K562 (cell line): ENCODE results near the gene MADD. TPM values are rescaled to one million over a fixed set of nuclear protein-coding genes. Genes with fewer than 3 reads are reported as not detected.

Source experiments
- ASH1L ChIP-seq: fragments of 450-650 bp; IDR thresholded peaks from 2 replicates; pipeline ENCODE4 v1.6.1; 2018; ENCODE audit warnings: borderline replicate concordance, mild to moderate bottlenecking, low read depth; ENCODE audit not compliant: partially characterized antibody
- CBX5 ChIP-seq: IDR thresholded peaks from 2 replicates; pipeline ENCODE4 v1.6.1; 2014; ENCODE audit warnings: low read depth, borderline replicate concordance
- GATA2 ChIP-seq: sonication (generic); formaldehyde crosslinking; IDR thresholded peaks from 2 replicates; pipeline ENCODE4 v1.4.0; 2020; ENCODE audit warnings: mild to moderate bottlenecking, missing genetic modification reagents
- SMAD4 ChIP-seq: fragments of 250-450 bp; sonication (Bioruptor Pico); conservative IDR thresholded peaks from 2 replicates; pipeline ENCODE4 v1.8.0; 2021; ENCODE audit warnings: inconsistent platforms, mild to moderate bottlenecking, moderate library complexity
- TCF7 ChIP-seq: sonication (generic); IDR thresholded peaks from 2 replicates; pipeline ENCODE4 v1.6.1; 2016; ENCODE audit warnings: antibody characterized with exemption, borderline replicate concordance
- ZBTB5 ChIP-seq: fragments of 450-650 bp; IDR thresholded peaks from 2 replicates; pipeline ENCODE4 v1.6.1; 2017; ENCODE audit warnings: antibody characterized with exemption
- ZNF134 ChIP-seq: fragments of 250-450 bp; sonication (Bioruptor Pico); conservative IDR thresholded peaks from 2 replicates; pipeline ENCODE4 v1.4.0; 2020
- ZNF3 ChIP-seq: fragments of 250-450 bp; sonication (Bioruptor Pico); IDR thresholded peaks from 2 replicates; pipeline ENCODE4 v1.5.0; 2021; ENCODE audit warnings: mild to moderate bottlenecking, moderate library complexity
- ZNF830 ChIP-seq: fragments of 250-450 bp; sonication (Bioruptor Pico); IDR thresholded peaks from 2 replicates; pipeline ENCODE4 v1.5.0; 2021; ENCODE audit warnings: mild to moderate bottlenecking
- polyA plus RNA-seq, 8 experiments: library from polyadenylated mRNA; depleted of rRNA in 4 of 8; stranded (reverse) in 5 of 8; unstranded in 3 of 8; fragments of >200 nt; fragmentation: Nextera tagmentation in 2 of 8; fragmentation: Illumina TruSeq in 1 of 8; extraction: Ambion mirVana in 2 of 8; extraction: Trizol in 1 of 8; gene quantifications; 2 replicates each; pipeline versions ENCODE4 v1.2.1 to v1.2.3, GENCODE V29; 2011 to 2014; ENCODE audit warnings: inconsistent platforms in 1 of 8, missing spikeins in 1 of 8
- total RNA-seq, 7 experiments: library from RNA; depleted of rRNA in 6 of 7; stranded (reverse); fragments of >200 nt in 6 of 7; fragmentation: Illumina TruSeq in 2 of 7; extraction: Trizol in 2 of 7; gene quantifications; 2 replicates each; pipeline versions ENCODE4 v1.2.1 to v1.2.3, GENCODE V29; 2011 to 2021; ENCODE audit warnings: low replicate concordance in 1 of 7
- TF ChIP-seq, protein P1 (sequence below): sonication (generic); formaldehyde crosslinking; IDR thresholded peaks from 2 replicates; pipeline ENCODE4 v1.8.1; 2023; ENCODE audit warnings: mild to moderate bottlenecking, missing genetic modification reagents
- TF ChIP-seq, protein P2 (sequence below): sonication (generic); formaldehyde crosslinking; IDR thresholded peaks from 2 replicates; pipeline ENCODE4 v1.4.0; 2020; ENCODE audit warnings: mild to moderate bottlenecking, missing genetic modification reagents
- TF ChIP-seq, protein P3 (sequence below), 2 experiments: fragments of 450-650 bp in 1 of 2; sonication (generic) in 1 of 2; formaldehyde crosslinking in 1 of 2; IDR thresholded peaks; 2 replicates each; pipeline versions ENCODE4 v1.7.1 to v1.9.0; 2016 to 2022; ENCODE audit warnings: inconsistent platforms in 1 of 2, mild to moderate bottlenecking in 1 of 2, missing genetic modification reagents in 1 of 2

MADD gene
- total and polyA plus RNA-seq, 9 of the 15 experiments (the other 6 are each of a cell fraction or from before 2014, with no cell fraction given), result 0.68 to 57.6 (median 33.6) TPM

- no peak for TF ChIP-seq ASH1L
- TF ChIP-seq, protein P1, sequence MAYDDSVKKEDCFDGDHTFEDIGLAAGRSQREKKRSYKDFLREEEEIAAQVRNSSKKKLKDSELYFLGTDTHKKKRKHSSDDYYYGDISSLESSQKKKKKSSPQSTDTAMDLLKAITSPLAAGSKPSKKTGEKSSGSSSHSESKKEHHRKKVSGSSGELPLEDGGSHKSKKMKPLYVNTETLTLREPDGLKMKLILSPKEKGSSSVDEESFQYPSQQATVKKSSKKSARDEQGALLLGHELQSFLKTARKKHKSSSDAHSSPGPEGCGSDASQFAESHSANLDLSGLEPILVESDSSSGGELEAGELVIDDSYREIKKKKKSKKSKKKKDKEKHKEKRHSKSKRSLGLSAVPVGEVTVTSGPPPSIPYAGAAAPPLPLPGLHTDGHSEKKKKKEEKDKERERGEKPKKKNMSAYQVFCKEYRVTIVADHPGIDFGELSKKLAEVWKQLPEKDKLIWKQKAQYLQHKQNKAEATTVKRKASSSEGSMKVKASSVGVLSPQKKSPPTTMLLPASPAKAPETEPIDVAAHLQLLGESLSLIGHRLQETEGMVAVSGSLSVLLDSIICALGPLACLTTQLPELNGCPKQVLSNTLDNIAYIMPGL (CRISPR knock-in tag), result peak; percentile 87
- no peak for TF ChIP-seq CBX5
- peak; percentile 71; the same call in 1 of the 2 replicates for TF ChIP-seq TCF7
- TF ChIP-seq, protein P2, sequence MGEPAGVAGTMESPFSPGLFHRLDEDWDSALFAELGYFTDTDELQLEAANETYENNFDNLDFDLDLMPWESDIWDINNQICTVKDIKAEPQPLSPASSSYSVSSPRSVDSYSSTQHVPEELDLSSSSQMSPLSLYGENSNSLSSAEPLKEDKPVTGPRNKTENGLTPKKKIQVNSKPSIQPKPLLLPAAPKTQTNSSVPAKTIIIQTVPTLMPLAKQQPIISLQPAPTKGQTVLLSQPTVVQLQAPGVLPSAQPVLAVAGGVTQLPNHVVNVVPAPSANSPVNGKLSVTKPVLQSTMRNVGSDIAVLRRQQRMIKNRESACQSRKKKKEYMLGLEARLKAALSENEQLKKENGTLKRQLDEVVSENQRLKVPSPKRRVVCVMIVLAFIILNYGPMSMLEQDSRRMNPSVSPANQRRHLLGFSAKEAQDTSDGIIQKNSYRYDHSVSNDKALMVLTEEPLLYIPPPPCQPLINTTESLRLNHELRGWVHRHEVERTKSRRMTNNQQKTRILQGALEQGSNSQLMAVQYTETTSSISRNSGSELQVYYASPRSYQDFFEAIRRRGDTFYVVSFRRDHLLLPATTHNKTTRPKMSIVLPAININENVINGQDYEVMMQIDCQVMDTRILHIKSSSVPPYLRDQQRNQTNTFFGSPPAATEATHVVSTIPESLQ (CRISPR knock-in tag), result no peak; the same call in none of the 2 replicates
- no peak for TF ChIP-seq ZNF3
- peak; percentile 41; the same call in 1 of the 2 replicates for TF ChIP-seq ZNF830
- TF ChIP-seq ZNF134, result peak; percentile 62
- TF ChIP-seq ZBTB5, result no peak
- TF ChIP-seq SMAD4 (CRISPR knock-in tag), result peak; percentile 86; the same call in 1 of the 2 replicates
- TF ChIP-seq, protein P3, sequence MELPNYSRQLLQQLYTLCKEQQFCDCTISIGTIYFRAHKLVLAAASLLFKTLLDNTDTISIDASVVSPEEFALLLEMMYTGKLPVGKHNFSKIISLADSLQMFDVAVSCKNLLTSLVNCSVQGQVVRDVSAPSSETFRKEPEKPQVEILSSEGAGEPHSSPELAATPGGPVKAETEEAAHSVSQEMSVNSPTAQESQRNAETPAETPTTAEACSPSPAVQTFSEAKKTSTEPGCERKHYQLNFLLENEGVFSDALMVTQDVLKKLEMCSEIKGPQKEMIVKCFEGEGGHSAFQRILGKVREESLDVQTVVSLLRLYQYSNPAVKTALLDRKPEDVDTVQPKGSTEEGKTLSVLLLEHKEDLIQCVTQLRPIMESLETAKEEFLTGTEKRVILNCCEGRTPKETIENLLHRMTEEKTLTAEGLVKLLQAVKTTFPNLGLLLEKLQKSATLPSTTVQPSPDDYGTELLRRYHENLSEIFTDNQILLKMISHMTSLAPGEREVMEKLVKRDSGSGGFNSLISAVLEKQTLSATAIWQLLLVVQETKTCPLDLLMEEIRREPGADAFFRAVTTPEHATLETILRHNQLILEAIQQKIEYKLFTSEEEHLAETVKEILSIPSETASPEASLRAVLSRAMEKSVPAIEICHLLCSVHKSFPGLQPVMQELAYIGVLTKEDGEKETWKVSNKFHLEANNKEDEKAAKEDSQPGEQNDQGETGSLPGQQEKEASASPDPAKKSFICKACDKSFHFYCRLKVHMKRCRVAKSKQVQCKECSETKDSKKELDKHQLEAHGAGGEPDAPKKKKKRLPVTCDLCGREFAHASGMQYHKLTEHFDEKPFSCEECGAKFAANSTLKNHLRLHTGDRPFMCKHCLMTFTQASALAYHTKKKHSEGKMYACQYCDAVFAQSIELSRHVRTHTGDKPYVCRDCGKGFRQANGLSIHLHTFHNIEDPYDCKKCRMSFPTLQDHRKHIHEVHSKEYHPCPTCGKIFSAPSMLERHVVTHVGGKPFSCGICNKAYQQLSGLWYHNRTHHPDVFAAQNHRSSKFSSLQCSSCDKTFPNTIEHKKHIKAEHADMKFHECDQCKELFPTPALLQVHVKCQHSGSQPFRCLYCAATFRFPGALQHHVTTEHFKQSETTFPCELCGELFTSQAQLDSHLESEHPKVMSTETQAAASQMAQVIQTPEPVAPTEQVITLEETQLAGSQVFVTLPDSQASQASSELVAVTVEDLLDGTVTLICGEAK (IDR thresholded peaks at IDR 0.05), result peak; percentile 99
- TF ChIP-seq, protein P3 (CRISPR knock-in tag; IDR thresholded peaks at IDR 0.05), result no peak
- peak; percentile 86 for TF ChIP-seq GATA2 (CRISPR knock-in tag)
Measured at GRCh38 chr11:47248664-47249377, 21.1 kb upstream of the MADD start, which contains the start of gene ACP2 (continued).
